Measurements from ENCODE around the gene MTCL3.
A peak's percentile ranks its signal among the peaks of the same experiment; 100 is the strongest.

MTCL3 gene

GRCh38 chr6:127481628-127482027 lies 37.5 kb downstream of the MTCL3 start:
- no peak for DNase-seq (ENCODE audit: low read depth, low spot score)
- ChIA-PET POLR2A (no interaction called here), RAD21 (ENCODE audit: low non-redundant PET in 1 of 2, low total read pairs in 2 of 2, uncharacterized antibody in 2 of 2, unreplicated experiment in 2 of 2) (no interaction called here), CTCF (no interaction called here)
- Histone ChIP-seq H3K79me2 (ENCODE audit: insufficient read depth, low read length) (no peaks in the 10 kb centered on the region), H4K20me1 (ENCODE audit: insufficient read depth) (no peaks in the 10 kb centered on the region), H3K27ac (ENCODE audit: low read depth, low read length) (no peak overlapping the region), H3K4me3 (replicated peaks in 1 of 2; ENCODE audit: low read depth in 1 of 2, low read length in 2 of 2) (no peak overlapping the region), H3K4me2 (ENCODE audit: low read length) (peak overlapping the region; percentile 13; the same call in 1 of the 2 replicates), H3K27me3 (ENCODE audit: insufficient read depth, low read length) (no peaks in the 10 kb centered on the region), H3K9me3 (ENCODE audit: control insufficient read depth in 1 of 2, insufficient read depth in 1 of 2, low read depth in 1 of 2, low read length in 2 of 2) (no peaks in the 10 kb centered on the region), H3K9me2 (ENCODE audit: insufficient read depth) (no peaks in the 10 kb centered on the region), H3K4me1 (ENCODE audit: control insufficient read depth in 1 of 2, insufficient read depth in 2 of 2, low read length in 2 of 2) (peaks cover 0 to 10% of the 10 kb centered on the region in 2 experiments; a peak in 1 of 4 replicates), H3K9ac (ENCODE audit: low read length) (no peak overlapping the region), H2AFZ (ENCODE audit: low read depth, low read length, poor library complexity, severe bottlenecking) (no peak overlapping the region), H3K36me3 (ENCODE audit: control insufficient read depth in 1 of 2, insufficient read depth in 2 of 2, low read length in 2 of 2) (no peaks in the 10 kb centered on the region)
- BruUV-seq (replicated peaks): no TSS peak
- no peak for TF ChIP-seq ZNF274 (IDR thresholded peaks at IDR 0.05; ENCODE audit: low read depth, low read length)
- 0 out of 2 replicates have a peak, but pooled peaks have one; percentile 30 for TF ChIP-seq CEBPB (IDR thresholded peaks at IDR 0.05; ENCODE audit: low read depth)
- TF ChIP-seq FOSL1 (IDR thresholded peaks at IDR 0.05; ENCODE audit: low read depth): peak; percentile 39; the same call in 1 of the 2 replicates
- no peak for TF ChIP-seq MAX (IDR thresholded peaks at IDR 0.05)
- TF ChIP-seq SIN3A (IDR thresholded peaks at IDR 0.05; ENCODE audit: low read depth): no peak
- TF ChIP-seq JUND (IDR thresholded peaks at IDR 0.05): peak; percentile 35; the same call in 1 of the 2 replicates
- TF ChIP-seq, protein P1, sequence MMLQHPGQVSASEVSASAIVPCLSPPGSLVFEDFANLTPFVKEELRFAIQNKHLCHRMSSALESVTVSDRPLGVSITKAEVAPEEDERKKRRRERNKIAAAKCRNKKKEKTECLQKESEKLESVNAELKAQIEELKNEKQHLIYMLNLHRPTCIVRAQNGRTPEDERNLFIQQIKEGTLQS (IDR thresholded peaks at IDR 0.05): peak; percentile 52
- TF ChIP-seq TCF7L2 (IDR thresholded peaks at IDR 0.05; ENCODE audit: borderline replicate concordance, extremely low read depth, insufficient read depth, insufficient read length): no peak
- TF ChIP-seq SP1 (IDR thresholded peaks at IDR 0.05; ENCODE audit: low read depth): 0 out of 2 replicates have a peak, but pooled peaks have one; percentile 23
- peak; percentile 38; the same call in 1 of the 2 replicates for ATAC-seq
- intact Hi-C loops (cut with micrococcal nuclease): no loop called here

- H3K9me3 ChIP-seq (ENCODE audit: control insufficient read depth in 1 of 2, insufficient read depth in 1 of 2, low read depth in 1 of 2, low read length in 2 of 2): no peaks in the 10 kb centered on the region
- ChIA-PET POLR2A (no interaction called here), RAD21 (ENCODE audit: low non-redundant PET in 1 of 2, low total read pairs in 2 of 2, uncharacterized antibody in 2 of 2, unreplicated experiment in 2 of 2) (no interaction called here), CTCF (no interaction called here)
- H3K9me2 ChIP-seq (ENCODE audit: insufficient read depth): no peaks in the 10 kb centered on the region
- no peaks in the 10 kb centered on the region for H3K36me3 ChIP-seq (ENCODE audit: control insufficient read depth in 1 of 2, insufficient read depth in 2 of 2, low read length in 2 of 2)
- ATAC-seq (no peak), DNase-seq (ENCODE audit: low read depth, low spot score) (no peak)
- H3K4me1 ChIP-seq (ENCODE audit: control insufficient read depth in 1 of 2, insufficient read depth in 2 of 2, low read length in 2 of 2): peaks cover 0 to 10% of the 10 kb centered on the region in 2 experiments; a peak in 1 of 4 replicates
- H3K27ac ChIP-seq (ENCODE audit: low read depth, low read length): no peak overlapping the region
- intact Hi-C loops (cut with micrococcal nuclease): no loop called here
- no peak overlapping the region for H3K9ac ChIP-seq (ENCODE audit: low read length)
- no peaks in the 10 kb centered on the region for H4K20me1 ChIP-seq (ENCODE audit: insufficient read depth)
- no peak overlapping the region for H3K4me2 ChIP-seq (ENCODE audit: low read length)
- H3K27me3 ChIP-seq (ENCODE audit: insufficient read depth, low read length): no peaks in the 10 kb centered on the region
- no peak overlapping the region for H2AFZ ChIP-seq (ENCODE audit: low read depth, low read length, poor library complexity, severe bottlenecking)
- no peak overlapping the region for H3K4me3 ChIP-seq (replicated peaks in 1 of 2; ENCODE audit: low read depth in 1 of 2, low read length in 2 of 2)
- BruUV-seq (replicated peaks): no TSS peak
- H3K79me2 ChIP-seq (ENCODE audit: insufficient read depth, low read length): no peaks in the 10 kb centered on the region
- TF ChIP-seq, protein P2, sequence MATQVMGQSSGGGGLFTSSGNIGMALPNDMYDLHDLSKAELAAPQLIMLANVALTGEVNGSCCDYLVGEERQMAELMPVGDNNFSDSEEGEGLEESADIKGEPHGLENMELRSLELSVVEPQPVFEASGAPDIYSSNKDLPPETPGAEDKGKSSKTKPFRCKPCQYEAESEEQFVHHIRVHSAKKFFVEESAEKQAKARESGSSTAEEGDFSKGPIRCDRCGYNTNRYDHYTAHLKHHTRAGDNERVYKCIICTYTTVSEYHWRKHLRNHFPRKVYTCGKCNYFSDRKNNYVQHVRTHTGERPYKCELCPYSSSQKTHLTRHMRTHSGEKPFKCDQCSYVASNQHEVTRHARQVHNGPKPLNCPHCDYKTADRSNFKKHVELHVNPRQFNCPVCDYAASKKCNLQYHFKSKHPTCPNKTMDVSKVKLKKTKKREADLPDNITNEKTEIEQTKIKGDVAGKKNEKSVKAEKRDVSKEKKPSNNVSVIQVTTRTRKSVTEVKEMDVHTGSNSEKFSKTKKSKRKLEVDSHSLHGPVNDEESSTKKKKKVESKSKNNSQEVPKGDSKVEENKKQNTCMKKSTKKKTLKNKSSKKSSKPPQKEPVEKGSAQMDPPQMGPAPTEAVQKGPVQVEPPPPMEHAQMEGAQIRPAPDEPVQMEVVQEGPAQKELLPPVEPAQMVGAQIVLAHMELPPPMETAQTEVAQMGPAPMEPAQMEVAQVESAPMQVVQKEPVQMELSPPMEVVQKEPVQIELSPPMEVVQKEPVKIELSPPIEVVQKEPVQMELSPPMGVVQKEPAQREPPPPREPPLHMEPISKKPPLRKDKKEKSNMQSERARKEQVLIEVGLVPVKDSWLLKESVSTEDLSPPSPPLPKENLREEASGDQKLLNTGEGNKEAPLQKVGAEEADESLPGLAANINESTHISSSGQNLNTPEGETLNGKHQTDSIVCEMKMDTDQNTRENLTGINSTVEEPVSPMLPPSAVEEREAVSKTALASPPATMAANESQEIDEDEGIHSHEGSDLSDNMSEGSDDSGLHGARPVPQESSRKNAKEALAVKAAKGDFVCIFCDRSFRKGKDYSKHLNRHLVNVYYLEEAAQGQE (IDR thresholded peaks at IDR 0.05; ENCODE audit: low read depth): no peak
- TF ChIP-seq YY1 (IDR thresholded peaks at IDR 0.05; ENCODE audit: extremely low read depth, insufficient replicate concordance, low read depth, low read length) (no peak), CEBPB (IDR thresholded peaks at IDR 0.05; ENCODE audit: low read depth) (no peak), RAD21 (IDR thresholded peaks at IDR 0.05; ENCODE audit: low read depth) (no peak), EZH2 (IDR thresholded peaks at IDR 0.05) (no peak), POLR2A (IDR thresholded peaks at IDR 0.05; ENCODE audit: borderline replicate concordance, extremely low read depth, insufficient read depth, insufficient read length) (no peak), EGR1 (IDR thresholded peaks at IDR 0.05; ENCODE audit: low read depth) (no peak)
- TF ChIP-seq, protein P1 (IDR thresholded peaks at IDR 0.05): no peak
- TF ChIP-seq, protein P3, sequence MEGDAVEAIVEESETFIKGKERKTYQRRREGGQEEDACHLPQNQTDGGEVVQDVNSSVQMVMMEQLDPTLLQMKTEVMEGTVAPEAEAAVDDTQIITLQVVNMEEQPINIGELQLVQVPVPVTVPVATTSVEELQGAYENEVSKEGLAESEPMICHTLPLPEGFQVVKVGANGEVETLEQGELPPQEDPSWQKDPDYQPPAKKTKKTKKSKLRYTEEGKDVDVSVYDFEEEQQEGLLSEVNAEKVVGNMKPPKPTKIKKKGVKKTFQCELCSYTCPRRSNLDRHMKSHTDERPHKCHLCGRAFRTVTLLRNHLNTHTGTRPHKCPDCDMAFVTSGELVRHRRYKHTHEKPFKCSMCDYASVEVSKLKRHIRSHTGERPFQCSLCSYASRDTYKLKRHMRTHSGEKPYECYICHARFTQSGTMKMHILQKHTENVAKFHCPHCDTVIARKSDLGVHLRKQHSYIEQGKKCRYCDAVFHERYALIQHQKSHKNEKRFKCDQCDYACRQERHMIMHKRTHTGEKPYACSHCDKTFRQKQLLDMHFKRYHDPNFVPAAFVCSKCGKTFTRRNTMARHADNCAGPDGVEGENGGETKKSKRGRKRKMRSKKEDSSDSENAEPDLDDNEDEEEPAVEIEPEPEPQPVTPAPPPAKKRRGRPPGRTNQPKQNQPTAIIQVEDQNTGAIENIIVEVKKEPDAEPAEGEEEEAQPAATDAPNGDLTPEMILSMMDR (IDR thresholded peaks at IDR 0.05 in 2 of 3, conservative IDR thresholded peaks at IDR 0.05 in 1 of 3; ENCODE audit: borderline replicate concordance in 1 of 3, insufficient read depth in 1 of 3, low read depth in 2 of 3, low read length in 2 of 3): no peak
Measured at GRCh38 chr6:127481111-127481510, 38.0 kb downstream of the MTCL3 start.
